HepG2 (cell line): Measurements from ENCODE around the gene MYD88. TPM values are rescaled to one million over a fixed set of nuclear protein-coding genes. Genes with fewer than 3 reads are reported as not detected.

Experiments
- ATAC-seq: fragments of 200-7000 bp; cut with Tn5 transposase; 3 replicates; pipeline ENCODE4 v1.9.1; 2020; ENCODE audit warnings: mild to moderate bottlenecking, moderate library complexity
- BruUV-seq: library from RNA; stranded (reverse); fragments of 400-500 nt; replicated peaks from 2 replicates; lab custom pipeline; 2021; lab: Mats Ljungman, UMichigan
- CTCF ChIA-PET: fragments of 300-600 bp; formaldehyde crosslinking; extraction: SDS; loops from one replicate; lab custom pipeline; 2021; ENCODE audit warnings: low total read pairs, inconsistent platforms, low intra/inter-chr PET ratio; lab: Yijun Ruan, JAX
- POLR2A ChIA-PET: fragments of 350-600 bp; sonication (Branson Sonifier 250); formaldehyde crosslinking; loops from one replicate; lab custom pipeline; 2020; ENCODE audit warnings: antibody characterized with exemption, inconsistent platforms; lab: Yijun Ruan, JAX
- DNase-seq: peaks from one replicate; pipeline ENCODE4 v3.0.0-alpha.2; 2015; ENCODE audit warnings: low spot score
- FAIRE-seq: peaks from 3 replicates; lab custom pipeline; 2011; peaks lifted over from hg19 to GRCh38; lab: Jason Lieb, UNC
- H2AFZ ChIP-seq: one replicate; pipeline ENCODE4 v1.6.1; 2011; ENCODE audit warnings: low read length, inconsistent platforms
- H3K27ac ChIP-seq: fragments of 300-600 bp; 3 replicates; pipeline ENCODE4 v1.8.0; 2011; ENCODE audit warnings: mixed run types, mild to moderate bottlenecking, mixed read lengths, low read length, inconsistent platforms; ENCODE audit not compliant: insufficient read depth; ENCODE audit errors: extremely low read length
- H3K27me3 ChIP-seq, 2 experiments: fragments of 200-600 bp in 1 of 2; 2 replicates in 1 of 2; 3 replicates in 1 of 2; pipeline versions ENCODE4 v1.6.0 to v1.8.0; 2011; ENCODE audit warnings: low read length in 2 of 2, mild to moderate bottlenecking in 2 of 2, moderate library complexity in 2 of 2, inconsistent platforms in 1 of 2; ENCODE audit not compliant: insufficient read depth in 2 of 2, control insufficient read depth in 1 of 2
- H3K36me3 ChIP-seq, 2 experiments: fragments of 200-600 bp in 1 of 2; replicated peaks in 1 of 2; 2 replicates in 1 of 2; 3 replicates in 1 of 2; pipeline versions ENCODE4 v1.5.1 to v1.8.0; 2011; ENCODE audit warnings: low read length in 2 of 2, inconsistent platforms in 1 of 2; ENCODE audit not compliant: insufficient read depth in 2 of 2, control insufficient read depth in 1 of 2
- H3K4me1 ChIP-seq: 2 replicates; pipeline ENCODE4 v1.5.1; 2012; ENCODE audit warnings: low read length, inconsistent platforms; ENCODE audit not compliant: insufficient read depth
- H3K4me2 ChIP-seq: 2 replicates; pipeline ENCODE4 v1.6.0; 2011; ENCODE audit warnings: low read depth, low read length, inconsistent platforms
- H3K4me3 ChIP-seq, 3 experiments: fragments of 200-600 bp in 1 of 3; sonication (generic), shearing (Covaris generic) in 1 of 3; replicated peaks in 1 of 3; 2 replicates each; pipeline ENCODE4 v1.5.1; 2011 to 2016; ENCODE audit warnings: low read length in 3 of 3, inconsistent platforms in 2 of 3, low read depth in 2 of 3, mild to moderate bottlenecking in 2 of 3, control low read depth in 1 of 3, mixed read lengths in 1 of 3; ENCODE audit not compliant: insufficient read depth in 1 of 3
- H3K79me2 ChIP-seq: one replicate; pipeline ENCODE4 v1.6.1; 2011; ENCODE audit warnings: low read length, inconsistent platforms; ENCODE audit not compliant: insufficient read depth
- H3K9ac ChIP-seq: 2 replicates; pipeline ENCODE4 v1.6.0; 2011; ENCODE audit warnings: mild to moderate bottlenecking, low read depth, low read length, inconsistent platforms; ENCODE audit not compliant: insufficient read depth
- H3K9me3 ChIP-seq: 2 replicates; pipeline ENCODE4 v1.5.1; 2012; ENCODE audit warnings: mild to moderate bottlenecking, low read length
- H4K20me1 ChIP-seq: 2 replicates; pipeline ENCODE4 v1.6.0; 2011; ENCODE audit warnings: inconsistent platforms, mild to moderate bottlenecking, low read length, moderate library complexity; ENCODE audit not compliant: insufficient read depth
- AKNA ChIP-seq: sonication (generic); formaldehyde crosslinking; IDR thresholded peaks from 2 replicates; pipeline ENCODE4 v1.4.0; 2020; ENCODE audit warnings: missing genetic modification reagents, borderline replicate concordance
- HES4 ChIP-seq: sonication (generic); formaldehyde crosslinking; IDR thresholded peaks from 2 replicates; pipeline ENCODE4 v1.9.0; 2021; ENCODE audit warnings: mild to moderate bottlenecking, missing genetic modification reagents, borderline replicate concordance
- MAFK ChIP-seq, 2 experiments: IDR thresholded peaks in 1 of 2; conservative IDR thresholded peaks in 1 of 2; 2 replicates each; pipeline ENCODE4 v1.6.1; 2011; ENCODE audit warnings: improper control_type of control experiment in 2 of 2, low read length in 2 of 2
- MIER2 ChIP-seq: IDR thresholded peaks from 2 replicates; pipeline ENCODE4 v1.6.1; 2016; ENCODE audit warnings: missing biosample characterization, missing genetic modification reagents
- POLR2AphosphoS2 ChIP-seq: IDR thresholded peaks from 2 replicates; pipeline ENCODE4 v1.6.1; 2011; ENCODE audit warnings: low read depth, low read length, improper control_type of control experiment
- PRMT3 ChIP-seq: sonication (generic); formaldehyde crosslinking; IDR thresholded peaks from 2 replicates; pipeline ENCODE4 v1.8.1; 2022; ENCODE audit warnings: low read depth, mild to moderate bottlenecking, moderate library complexity, missing genetic modification reagents, borderline replicate concordance
- ZNF20 ChIP-seq: sonication (generic); formaldehyde crosslinking; IDR thresholded peaks from 2 replicates; pipeline ENCODE4 v1.4.0; 2020; ENCODE audit warnings: mild to moderate bottlenecking, moderate library complexity, missing genetic modification reagents
- ZNF503 ChIP-seq: sonication (generic); formaldehyde crosslinking; IDR thresholded peaks from 2 replicates; pipeline ENCODE4 v1.4.0; 2020; ENCODE audit warnings: missing genetic modification reagents
- ZNF678 ChIP-seq: sonication (generic); formaldehyde crosslinking; IDR thresholded peaks from 2 replicates; pipeline ENCODE4 v1.4.0; 2020; ENCODE audit warnings: mild to moderate bottlenecking, missing genetic modification reagents
- ZNF713 ChIP-seq: sonication (generic); formaldehyde crosslinking; IDR thresholded peaks from 2 replicates; pipeline ENCODE4 v1.4.0; 2020; ENCODE audit warnings: mild to moderate bottlenecking, missing genetic modification reagents
- ZNF768 ChIP-seq: sonication (generic); formaldehyde crosslinking; IDR thresholded peaks from 2 replicates; pipeline ENCODE4 v1.4.0; 2020; ENCODE audit warnings: missing genetic modification reagents
- WGBS: methylation state at CpG from one replicate; pipeline ENCODE4 v1.1.6; 2017; ENCODE audit warnings: low lambda C conversion rate; 5-methylcytosine and 5-hydroxymethylcytosine counted together
- in situ Hi-C: cut with HindIII; loops from 2 replicates; pipeline ENCODE4 v1.10.0; 2017; ENCODE audit warnings: low pct_unique_long_range_greater_than_20kb; ENCODE audit not compliant: extremely low pct_ligation_motif_present
- intact Hi-C: fragments of 100-400 bp; cut with micrococcal nuclease; formaldehyde crosslinking; loops from one replicate; pipeline ENCODE4 v1.10.0; 2022; ENCODE audit not compliant: unreplicated experiment
- polyA plus RNA-seq, 8 experiments: library from polyadenylated mRNA; depleted of rRNA in 3 of 8; stranded (reverse) in 7 of 8; unstranded in 1 of 8; fragments of >200 nt; fragmentation: Illumina TruSeq in 4 of 8; extraction: Trizol in 4 of 8; gene quantifications; 2 replicates each; pipeline versions ENCODE4 v1.2.1 to v1.2.3, GENCODE V29; 2011 to 2016; ENCODE audit warnings: low read depth in 4 of 8, missing spikeins in 1 of 8, mixed read lengths in 1 of 8; ENCODE audit not compliant: insufficient read depth in 1 of 8
- total RNA-seq, 5 experiments: library from RNA; depleted of rRNA; stranded (reverse); fragments of >200 nt; fragmentation: Illumina TruSeq; extraction: Trizol; gene quantifications; 2 replicates each; pipeline ENCODE4 v1.2.3, GENCODE V29; 2016; ENCODE audit warnings: low read depth in 1 of 5

Gene MYD88
- total and polyA plus RNA-seq, 2 of the 13 experiments (the other 11 are each of a cell fraction or from before 2014, with no cell fraction given): 7.6 to 32.7 TPM

DNA sequence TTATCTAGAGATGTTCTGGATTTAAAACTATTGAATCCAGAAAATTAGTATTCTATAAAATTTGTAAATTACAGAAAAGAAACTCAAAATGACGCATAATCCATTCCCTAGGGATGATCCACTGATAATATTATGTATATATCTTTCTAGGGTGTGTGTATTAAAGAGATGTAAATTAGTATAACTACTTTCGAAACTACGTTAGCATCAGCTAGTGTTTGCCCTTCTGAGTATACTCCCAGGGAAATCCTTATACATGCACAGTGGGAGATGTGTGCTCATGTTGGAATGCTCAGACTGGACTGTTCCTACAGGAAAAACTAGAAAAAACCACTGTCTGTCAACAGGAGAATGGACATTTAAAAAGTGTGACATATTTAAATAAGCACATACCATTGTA lies 38.0 kb upstream of the MYD88 start:
- WGBS: 66% methylated on average over 3 of the region's 3 CpGs
- intact Hi-C loops: no loop called here
- FAIRE-seq: no peak
- no peak overlapping the region for H2AFZ ChIP-seq
- no peaks in the 10 kb centered on the region for H3K36me3 ChIP-seq
- no peak overlapping the region for H3K4me3 ChIP-seq
- no peaks in the 10 kb centered on the region for H4K20me1 ChIP-seq
- peaks cover 7 to 54% of the 10 kb centered on the region in 2 experiments; a peak in 3 of 5 replicates for H3K27me3 ChIP-seq
- no TSS peak for BruUV-seq
- no peak for DNase-seq
- no peak overlapping the region for H3K9ac ChIP-seq
- ChIA-PET POLR2A (no interaction called here), CTCF (no interaction called here)
- ATAC-seq: no peak
- no peak for TF ChIP-seq AKNA
- no peak for TF ChIP-seq ZNF503 (CRISPR knock-in tag)
- TF ChIP-seq ZNF20 (CRISPR knock-in tag): no peak
- TF ChIP-seq HES4 (CRISPR knock-in tag): no peak
- TF ChIP-seq ZNF678: no peak
- no peak for TF ChIP-seq PRMT3
- TF ChIP-seq POLR2AphosphoS2: no peak
- no peak for TF ChIP-seq ZNF768 (CRISPR knock-in tag)
- TF ChIP-seq ZNF713 (CRISPR knock-in tag): no peak
- TF ChIP-seq MAFK (conservative IDR thresholded peaks at IDR 0.05 in 1 of 2, IDR thresholded peaks at IDR 0.05 in 1 of 2; ENCODE audit: low read length in 2 of 2): no peak
- TF ChIP-seq MIER2 (CRISPR knock-in tag): no peak
- TF ChIP-seq, all 625 proteins: peak for 0
- no peaks in the 10 kb centered on the region for H3K9me3 ChIP-seq
- no peak overlapping the region for H3K4me2 ChIP-seq
- H3K4me1 ChIP-seq: no peaks in the 10 kb centered on the region
- no peak overlapping the region for H3K27ac ChIP-seq
- H3K79me2 ChIP-seq: no peaks in the 10 kb centered on the region
- in situ Hi-C loops: no loop called here
